Tibial artery (tissue), 4 donors: ENCODE measurements around the gene DISC1.
"Not testable (repeated sequence)": the region's sequence is repeated elsewhere in the genome, so short reads cannot be mapped to it uniquely, and the experiment has no call there.

Experiments
- DNase-seq, 2 donors: peaks; one replicate each; pipeline ENCODE4 v3.0.0-alpha.2; 2019
- H3K27ac ChIP-seq, 2 donors: fragments of 200-600 bp; sonication (generic) in 1 of 2; 1 replicate in 1 of 2; 2 replicates in 1 of 2; pipeline ENCODE4 v1.5.1; 2018 to 2019; ENCODE audit warnings: mild to moderate bottlenecking in 1 of 2
- H3K27me3 ChIP-seq, 2 donors: fragments of 200-600 bp; sonication (generic) in 1 of 2; one replicate each; pipeline versions ENCODE4 v1.5.1 to v1.6.0; 2016 to 2019
- H3K36me3 ChIP-seq, 3 donors: fragments of 200-600 bp; sonication (generic) in 2 of 3; one replicate each; pipeline ENCODE4 v1.5.1; 2016 to 2019; ENCODE audit warnings: mild to moderate bottlenecking in 2 of 3
- H3K4me1 ChIP-seq, 4 donors: fragments of 200-600 bp; sonication (generic) in 2 of 4; 1 replicate in 3 of 4; 2 replicates in 1 of 4; pipeline ENCODE4 v1.5.1; 2016 to 2019
- H3K4me3 ChIP-seq, 2 donors: fragments of 200-600 bp; sonication (generic) in 1 of 2; 1 replicate in 1 of 2; 2 replicates in 1 of 2; pipeline ENCODE4 v1.5.1; 2018 to 2019; ENCODE audit warnings: mild to moderate bottlenecking in 2 of 2
- H3K9me3 ChIP-seq, 3 donors: fragments of 200-600 bp; sonication (generic) in 1 of 3; one replicate each; pipeline ENCODE4 v1.5.1; 2016 to 2019
- CTCF ChIP-seq, 2 experiments: fragments of 200-600 bp in 1 of 2; fragments of 450-650 bp in 1 of 2; IDR thresholded peaks; one replicate each; pipeline ENCODE4 v1.5.1; 2017 to 2019; ENCODE audit warnings: antibody characterized with exemption in 2 of 2, mild to moderate bottlenecking in 1 of 2, moderate library complexity in 1 of 2
- intact Hi-C: fragments of 100-400 bp; cut with DNase I; formaldehyde crosslinking; loops from one replicate; pipeline ENCODE4 v1.15.0; 2023; ENCODE audit warnings: low total_unique reads

The DISC1 gene

GRCh38 chr1:231781892-231782291 lies 155.3 kb downstream of the DISC1 start:
- no peak for TF ChIP-seq CTCF (IDR thresholded peaks at IDR 0.05)
- DNase-seq = no peak
- Histone ChIP-seq H3K27me3 (no peaks in the 10 kb centered on the region), H3K9me3 (no peaks in the 10 kb centered on the region), H3K4me1 (peaks cover 0 to 14% (median 5%) of the 10 kb centered on the region in 4 donors), H3K27ac (no peak overlapping the region), H3K4me3 (no peak overlapping the region), H3K36me3 (no peaks in the 10 kb centered on the region)
- intact Hi-C loops = no loop called here

- H3K27ac ChIP-seq, H3K36me3 ChIP-seq, intact Hi-C loops, H3K27me3 ChIP-seq, H3K4me3 ChIP-seq, DNase-seq, H3K4me1 ChIP-seq, H3K9me3 ChIP-seq: not testable (repeated sequence)
These were observed 158.5 kb downstream of the DISC1 start for GRCh38 chr1:231785073-231785472.

GRCh38 chr1:231786126-231786525 lies 159.5 kb downstream of the DISC1 start:
- no peak overlapping the region for H3K27ac ChIP-seq

GRCh38 chr1:231792634-231793033 lies 166.0 kb downstream of the DISC1 start:
- no peak for TF ChIP-seq CTCF (IDR thresholded peaks at IDR 0.05)
- intact Hi-C loops = no loop called here
- Histone ChIP-seq H3K4me3 (no peak overlapping the region), H3K9me3 (no peaks in the 10 kb centered on the region), H3K27ac (no peak overlapping the region), H3K27me3 (no peaks in the 10 kb centered on the region), H3K36me3 (no peaks in the 10 kb centered on the region), H3K4me1 (no peaks in the 10 kb centered on the region)
- no peak for DNase-seq

More at GRCh38 chr1:231786126-231786525, 159.5 kb downstream of the DISC1 start:
- intact Hi-C loops = no loop called here
- Histone ChIP-seq H3K36me3 (no peaks in the 10 kb centered on the region), H3K4me1 (no peaks in the 10 kb centered on the region), H3K4me3 (no peak overlapping the region), H3K9me3 (no peaks in the 10 kb centered on the region), H3K27me3 (no peaks in the 10 kb centered on the region)
- DNase-seq = no peak
- TF ChIP-seq CTCF (IDR thresholded peaks at IDR 0.05) = no peak

GRCh38 chr1:231793893-231794292 lies 167.3 kb downstream of the DISC1 start:
- no peaks in the 10 kb centered on the region for H3K27me3 ChIP-seq
- no peaks in the 10 kb centered on the region for H3K4me1 ChIP-seq
- intact Hi-C loops = no loop called here
- DNase-seq = no peak
- no peak overlapping the region for H3K27ac ChIP-seq
- no peak overlapping the region for H3K4me3 ChIP-seq
- H3K9me3 ChIP-seq = no peaks in the 10 kb centered on the region
- TF ChIP-seq CTCF (IDR thresholded peaks at IDR 0.05) = no peak
- H3K36me3 ChIP-seq = no peaks in the 10 kb centered on the region

GRCh38 chr1:231796141-231796540 lies 169.6 kb downstream of the DISC1 start:
- no peak for TF ChIP-seq CTCF (IDR thresholded peaks at IDR 0.05)
- no peak for DNase-seq

More at GRCh38 chr1:231796141-231796540, 169.6 kb downstream of the DISC1 start:
- intact Hi-C loops = no loop called here
- H3K27ac ChIP-seq = no peak overlapping the region
- no peaks in the 10 kb centered on the region for H3K36me3 ChIP-seq
- no peak overlapping the region for H3K4me3 ChIP-seq
- H3K27me3 ChIP-seq = no peaks in the 10 kb centered on the region
- no peaks in the 10 kb centered on the region for H3K4me1 ChIP-seq
- H3K9me3 ChIP-seq = no peaks in the 10 kb centered on the region
